Skin epidermis (tissue), 12 donors: ENCODE measurements around the gene INSR.
A peak's percentile ranks its signal among the peaks of the same experiment; 100 is the strongest.

Experiments
- H3K27ac ChIP-seq, 21 experiments: fragments of 200-600 bp; sonication (generic) in 11 of 21; one replicate each; pipeline ENCODE4 v1.5.0; 2020; ENCODE audit warnings: mild to moderate bottlenecking in 3 of 21, inconsistent platforms in 2 of 21, moderate library complexity in 2 of 21
- H3K4me3 ChIP-seq, 7 experiments: fragments of 200-600 bp; sonication (generic) in 2 of 7; one replicate each; pipeline ENCODE4 v1.5.0; 2020; ENCODE audit warnings: inconsistent platforms in 2 of 7, mild to moderate bottlenecking in 2 of 7, moderate library complexity in 1 of 7

The INSR gene

DNA sequence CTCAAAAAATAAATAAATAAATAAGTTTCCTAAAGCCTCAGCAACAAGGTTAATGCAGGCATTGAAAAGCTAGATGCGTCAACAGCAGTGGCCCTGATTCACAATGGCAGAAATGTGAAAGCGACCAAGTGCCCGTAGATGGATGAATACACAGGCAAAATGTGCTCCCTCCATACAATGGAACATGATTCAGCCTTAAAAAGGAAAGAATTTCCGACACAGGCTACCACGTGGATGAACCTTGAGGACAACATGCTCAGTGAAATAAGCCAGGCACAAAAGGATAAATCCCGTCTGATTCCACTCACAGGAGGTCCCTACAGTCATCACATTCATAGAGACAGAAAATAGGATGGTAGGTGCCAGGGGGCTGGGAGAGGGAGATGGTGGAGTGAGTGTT, 31.7 kb downstream of the INSR start:
- no peak overlapping the region for H3K27ac ChIP-seq
- H3K4me3 ChIP-seq, result no peak overlapping the region

DNA sequence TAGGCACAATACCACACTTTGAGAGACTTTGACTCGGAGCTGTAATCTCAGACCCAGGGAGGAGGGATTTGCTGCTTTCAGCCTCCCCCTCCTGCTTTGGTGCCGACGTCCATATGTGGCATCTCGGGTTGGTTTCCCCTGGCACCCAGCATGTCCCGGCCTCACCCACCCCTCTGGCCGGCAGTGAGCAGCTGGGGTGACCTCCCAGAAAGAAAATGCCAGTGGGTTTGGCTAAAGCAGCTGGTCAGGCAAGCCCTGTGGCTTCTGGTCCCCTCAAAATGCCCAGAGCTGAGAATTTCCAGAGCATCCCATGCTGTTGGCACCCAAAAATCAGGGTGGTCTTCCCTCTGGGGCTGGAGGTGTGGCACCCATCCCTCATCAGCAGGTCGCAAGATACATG, 34.1 kb downstream of the INSR start:
- Histone ChIP-seq H3K27ac (no peak overlapping the region), H3K4me3 (no peak overlapping the region)

DNA sequence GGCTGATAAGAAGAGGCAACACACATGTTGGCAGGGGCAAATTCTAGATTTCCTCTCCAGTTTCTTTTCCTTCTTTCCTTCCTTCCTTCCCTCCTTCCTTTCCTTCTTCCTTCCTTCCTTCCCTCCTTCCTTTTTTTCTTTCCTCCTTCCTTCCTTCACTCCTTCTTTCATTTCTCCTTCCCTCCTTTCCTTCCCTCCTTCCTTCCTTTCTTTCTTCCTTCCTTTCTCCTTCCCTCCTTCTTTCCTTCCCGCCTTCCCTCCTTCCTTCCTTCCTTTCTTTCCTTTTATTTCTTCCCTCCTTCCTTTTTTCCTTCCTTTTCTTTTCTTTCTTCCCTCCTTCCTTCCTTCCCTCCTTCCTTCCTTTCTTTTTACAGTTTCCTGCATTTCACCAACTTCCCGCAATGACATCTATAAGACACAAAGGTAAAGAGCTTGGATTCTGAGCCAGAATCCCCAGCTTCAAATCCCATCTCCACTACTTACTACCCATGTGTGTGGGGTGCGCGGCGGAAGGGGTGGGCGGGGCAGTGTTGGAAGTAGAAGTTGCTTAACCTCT, 35.3 kb downstream of the INSR start:
- Histone ChIP-seq H3K27ac (no peak overlapping the region), H3K4me3 (no peak overlapping the region)

GRCh38 chr19:7258041-7258839, 36.0 kb downstream of the INSR start:
- H3K4me3 ChIP-seq, result no peak overlapping the region
- H3K27ac ChIP-seq, result no peak overlapping the region

DNA sequence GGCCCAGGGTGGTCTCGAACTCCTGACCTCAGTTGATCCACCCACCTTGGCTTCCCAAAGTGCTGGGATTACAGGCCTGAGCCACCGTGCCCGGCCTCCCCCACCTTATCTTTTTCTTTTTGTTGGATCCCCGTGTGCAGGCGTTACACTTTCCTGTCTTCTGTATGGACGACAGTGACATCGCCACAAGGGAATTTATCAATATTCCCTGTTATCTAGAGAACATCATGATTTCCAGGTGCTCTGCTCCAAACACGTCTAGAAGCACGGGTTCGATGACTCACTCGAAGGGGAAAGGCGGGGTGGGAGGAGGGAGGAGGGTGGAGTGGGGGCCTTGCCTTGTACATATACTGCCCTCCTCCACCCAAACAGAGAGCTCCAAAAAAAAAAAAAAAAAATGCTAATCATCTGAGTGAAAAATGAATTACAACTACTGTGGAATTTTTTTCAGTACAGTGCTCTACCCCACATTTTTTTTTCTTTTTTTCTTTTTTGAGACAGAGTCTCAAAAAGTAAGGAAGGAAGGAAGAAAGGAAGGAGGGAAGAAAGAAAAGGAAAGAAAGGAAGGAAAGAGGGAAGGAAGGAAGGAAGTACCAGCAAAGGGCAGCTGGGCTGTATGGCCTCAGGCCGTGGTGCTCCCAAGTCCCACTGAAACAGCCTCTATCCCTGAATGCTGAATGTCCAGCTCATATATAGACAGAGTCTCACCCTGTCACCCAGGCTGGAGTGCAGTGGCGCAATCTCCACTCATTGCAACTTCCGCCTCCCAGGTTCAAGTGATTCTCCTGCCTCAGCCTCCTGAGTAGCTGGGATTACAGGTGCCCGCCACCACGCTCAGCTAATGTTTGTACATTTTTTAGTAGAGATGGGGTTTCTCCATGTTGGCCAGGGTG, 36.8 kb downstream of the INSR start:
- Histone ChIP-seq H3K4me3 (no peak overlapping the region), H3K27ac (no peak overlapping the region)

DNA sequence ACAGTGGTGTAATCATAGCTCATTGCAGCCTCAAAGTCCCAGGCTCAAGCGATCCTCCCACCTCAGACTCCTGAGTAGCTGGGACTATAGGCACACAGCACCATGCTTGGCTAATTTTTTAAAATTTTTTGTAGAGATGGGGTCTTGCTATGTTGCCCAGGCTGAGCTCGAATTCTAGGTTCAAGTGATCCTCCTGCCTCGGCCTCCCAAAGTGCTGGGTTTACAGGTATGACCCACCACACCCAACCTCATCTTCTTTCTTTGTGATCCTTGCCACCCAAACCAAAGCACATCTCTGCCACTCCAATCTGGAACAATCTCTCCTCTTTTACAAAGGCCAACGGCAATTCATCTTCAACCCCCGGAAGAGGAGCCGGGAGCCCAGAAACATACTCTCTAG, 38.6 kb downstream of the INSR start:
- H3K27ac ChIP-seq, result peak overlapping the region in 1 of 21 experiments; percentile 3
- H3K4me3 ChIP-seq, result no peak overlapping the region

DNA sequence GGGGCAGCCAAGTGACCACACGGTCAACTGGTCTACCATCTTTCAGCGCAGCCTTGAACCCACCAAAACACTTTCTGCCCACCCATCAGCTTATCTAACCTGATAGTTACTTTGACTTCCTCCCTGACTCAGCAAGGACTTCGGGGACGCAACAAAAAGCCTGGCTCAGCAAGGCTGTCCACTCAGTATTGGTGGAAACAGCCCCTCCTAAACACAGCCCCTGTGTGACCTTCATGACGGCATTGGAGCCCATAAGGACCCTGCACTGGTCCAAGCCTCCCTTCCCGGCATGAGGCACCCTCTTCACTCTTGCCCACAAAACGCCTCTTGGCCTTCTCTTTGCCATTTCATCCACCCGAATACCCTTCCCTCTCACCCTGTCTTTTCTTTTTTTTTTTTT, 39.1 kb downstream of the INSR start:
- H3K4me3 ChIP-seq, result no peak overlapping the region
- peak overlapping the region in 1 of 21 experiments; percentile 3 for H3K27ac ChIP-seq

DNA sequence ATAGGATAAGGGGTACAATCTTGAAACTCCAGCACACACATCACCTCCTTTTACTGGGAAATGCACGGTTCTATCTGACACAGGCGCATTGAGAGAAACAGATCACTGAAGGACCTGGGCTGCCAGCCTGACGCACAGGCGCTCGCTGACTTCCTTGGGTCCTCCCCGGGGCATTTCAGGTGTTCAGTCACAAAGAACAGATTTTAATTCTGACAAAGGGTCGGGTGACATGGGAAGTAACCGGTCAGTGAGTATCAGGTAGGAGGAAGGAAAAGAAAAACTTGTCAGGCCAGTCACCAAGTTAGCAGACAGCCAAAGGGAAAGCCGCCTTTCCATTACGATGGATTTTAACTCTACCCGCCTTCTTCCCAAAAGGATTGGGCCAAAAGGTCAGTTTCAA, 39.6 kb downstream of the INSR start:
- Histone ChIP-seq H3K27ac (peak overlapping the region in 1 of 21 experiments; percentile 3), H3K4me3 (no peak overlapping the region)

GRCh38 chr19:7252364-7252763, 41.9 kb downstream of the INSR start:
- no peak overlapping the region for H3K4me3 ChIP-seq
- no peak overlapping the region for H3K27ac ChIP-seq

DNA sequence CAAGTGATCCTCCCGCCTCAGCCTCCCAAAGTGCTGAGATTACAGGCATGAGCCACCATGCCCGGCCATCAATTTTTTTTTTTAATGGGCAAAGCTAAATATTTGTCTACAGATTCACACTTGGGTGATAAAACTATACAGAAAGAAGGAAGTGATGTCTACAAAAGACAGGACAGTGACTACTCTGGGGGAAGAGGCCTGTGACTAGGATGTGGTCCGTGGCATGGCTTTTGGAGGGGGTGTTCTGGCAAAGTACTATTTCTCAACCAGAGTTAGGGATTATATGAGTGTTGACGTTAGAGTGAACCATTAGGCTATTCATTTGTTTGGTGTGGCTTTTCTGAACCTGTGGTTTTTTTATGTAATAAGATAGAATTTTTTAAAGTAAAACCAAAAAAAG, 42.7 kb downstream of the INSR start:
- no peak overlapping the region for H3K4me3 ChIP-seq
- no peak overlapping the region for H3K27ac ChIP-seq

- no peak overlapping the region for H3K4me3 ChIP-seq
- no peak overlapping the region for H3K27ac ChIP-seq
Measured at GRCh38 chr19:7250951-7251350, 43.3 kb downstream of the INSR start.

DNA sequence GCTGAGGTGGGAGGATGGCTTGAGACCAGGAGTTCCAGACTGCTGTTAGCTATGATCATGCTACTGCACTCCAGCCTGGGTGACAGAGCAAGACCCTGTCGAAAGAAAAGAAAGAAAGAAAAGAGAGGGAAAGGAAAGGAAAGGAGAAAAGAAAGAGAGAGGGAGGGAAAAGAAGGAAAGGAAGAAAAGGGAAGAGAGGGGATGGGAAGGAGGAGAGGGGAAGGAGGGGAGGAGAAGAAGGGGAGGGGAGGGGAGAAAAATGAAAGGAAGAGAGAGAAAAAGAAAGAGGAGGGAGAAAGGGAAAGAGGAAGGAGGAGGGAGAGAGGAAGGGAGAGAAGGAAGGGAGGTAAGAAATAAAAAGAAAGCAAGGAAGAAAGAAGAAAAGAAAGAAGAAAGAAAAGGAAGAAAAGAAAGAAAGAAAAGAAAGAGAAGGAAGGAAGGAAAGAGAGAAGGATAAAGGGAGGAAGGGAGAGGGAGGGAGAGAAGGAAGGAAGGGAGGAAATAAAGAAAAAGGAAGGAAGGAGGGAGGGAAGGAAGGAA, 44.1 kb downstream of the INSR start:
- no peak overlapping the region for H3K27ac ChIP-seq
- no peak overlapping the region for H3K4me3 ChIP-seq

DNA sequence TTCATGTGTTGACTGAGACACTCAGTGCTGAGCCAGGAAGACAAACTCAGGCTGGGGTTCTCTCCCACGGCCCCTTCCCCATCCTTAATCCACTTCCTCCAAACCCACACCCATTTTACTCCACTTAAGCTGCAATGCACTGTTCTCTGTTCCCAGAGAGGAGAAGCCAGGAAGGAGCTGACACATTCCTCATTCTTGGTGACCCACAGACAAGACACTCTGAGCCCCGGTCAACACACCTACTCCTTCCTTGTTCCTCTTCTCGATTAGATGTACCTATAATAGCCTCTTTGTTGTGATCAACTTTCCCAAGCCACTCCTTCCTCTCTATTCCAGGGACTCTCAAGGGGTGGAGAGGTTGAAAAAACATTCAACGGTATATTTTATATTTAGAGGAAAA, 47.1 kb downstream of the INSR start:
- Histone ChIP-seq H3K27ac (no peak overlapping the region), H3K4me3 (no peak overlapping the region)

- no peak overlapping the region for H3K27ac ChIP-seq
- H3K4me3 ChIP-seq, result no peak overlapping the region
Measured at GRCh38 chr19:7246601-7247000, 47.6 kb downstream of the INSR start.

DNA sequence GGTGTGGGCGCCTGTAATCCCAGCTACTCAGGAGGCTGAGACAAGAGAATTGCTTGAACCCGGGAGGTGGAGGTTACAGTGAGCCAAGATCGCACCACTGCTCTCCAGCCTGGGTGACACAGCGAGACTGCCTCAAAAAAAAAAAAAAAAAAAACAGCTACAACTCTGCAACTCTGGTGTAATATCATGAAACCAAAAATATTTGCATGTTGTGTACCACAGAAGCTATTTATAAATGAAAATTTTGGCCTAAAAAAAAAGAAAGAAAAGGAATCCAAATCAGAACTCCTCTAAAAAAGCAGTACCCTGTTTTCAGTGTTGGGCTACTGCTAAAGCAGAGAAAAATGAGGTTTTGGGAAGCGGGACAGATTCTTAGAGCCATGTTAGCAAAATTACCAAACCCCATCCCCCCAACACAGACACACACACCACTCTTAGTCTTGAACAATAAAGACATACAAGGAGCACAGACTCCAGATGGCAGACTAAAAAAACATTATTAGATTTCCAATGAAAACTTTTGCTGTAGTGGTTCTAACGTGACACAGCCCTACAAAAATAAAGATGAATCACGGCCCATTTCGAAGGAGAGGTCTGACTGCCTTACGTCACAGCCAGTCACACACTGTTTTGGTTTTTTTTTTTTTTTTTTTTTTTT, 51.5 kb downstream of the INSR start:
- H3K4me3 ChIP-seq, result no peak overlapping the region
- peak overlapping the region in 6 of 21 experiments; percentile 9 to 79 (median 64) for H3K27ac ChIP-seq

DNA sequence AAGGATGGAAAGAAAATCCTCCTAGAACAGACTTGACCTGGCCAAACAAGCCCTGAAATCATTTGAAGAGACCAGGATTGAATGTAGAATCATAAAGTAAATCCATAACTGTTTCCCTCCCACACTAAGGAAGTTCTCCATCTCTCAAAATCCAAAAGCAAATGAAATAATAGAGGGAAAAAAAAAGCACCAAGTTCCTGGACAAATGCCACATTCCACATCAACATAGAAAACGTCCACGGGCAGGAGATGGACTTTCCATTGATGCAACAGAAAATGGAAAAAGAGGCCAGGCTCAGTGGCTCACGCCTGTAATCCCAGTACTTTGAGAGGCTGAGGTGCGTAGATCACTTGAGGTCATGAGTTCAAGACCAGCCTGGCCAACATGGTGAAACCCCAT, 56.2 kb downstream of the INSR start:
- Histone ChIP-seq H3K4me3 (no peak overlapping the region), H3K27ac (no peak overlapping the region)

DNA sequence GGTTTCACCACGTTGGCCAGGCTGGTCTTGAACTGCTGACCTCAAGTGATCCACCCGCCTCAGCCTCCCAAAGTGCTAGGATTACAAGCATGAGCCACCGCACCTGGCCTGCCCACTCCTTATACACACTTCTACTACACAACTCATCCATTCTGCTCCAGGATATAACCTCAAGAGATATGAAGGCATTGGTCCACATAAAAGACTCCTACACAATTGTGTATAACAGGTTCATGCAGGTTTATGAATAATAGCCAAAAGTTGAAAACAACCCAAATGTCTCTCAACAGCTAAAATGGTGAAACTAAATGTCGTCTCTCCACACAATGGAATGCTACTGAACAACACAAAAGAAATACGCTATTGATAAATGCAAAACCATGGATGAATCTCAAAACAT, 58.1 kb downstream of the INSR start:
- no peak overlapping the region for H3K27ac ChIP-seq

GRCh38 chr19:7230826-7231225, 63.4 kb downstream of the INSR start:
- no peak overlapping the region for H3K4me3 ChIP-seq
- no peak overlapping the region for H3K27ac ChIP-seq

More for the DNA sequence above, 58.1 kb downstream of the INSR start:
- no peak overlapping the region for H3K4me3 ChIP-seq

DNA sequence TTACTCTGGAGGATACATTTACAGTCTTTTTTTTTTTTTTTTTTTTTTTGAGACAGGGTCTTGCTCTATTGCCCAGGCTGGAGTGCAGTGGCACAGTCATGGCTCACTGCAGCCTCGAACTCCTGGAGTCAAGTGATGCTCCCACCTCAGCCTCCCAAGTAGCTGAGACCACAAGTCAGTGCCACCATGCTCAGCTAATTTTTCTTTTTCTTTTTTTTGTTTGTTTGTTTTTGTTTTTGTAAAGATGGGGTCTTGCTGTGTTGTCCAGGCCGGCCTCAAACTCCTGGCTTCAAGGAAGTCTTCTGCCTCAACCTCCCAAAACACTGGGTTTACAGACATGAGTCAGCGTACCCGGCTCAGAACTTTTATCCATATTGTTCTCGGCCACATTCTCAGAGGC, 64.5 kb downstream of the INSR start:
- Histone ChIP-seq H3K27ac (no peak overlapping the region), H3K4me3 (no peak overlapping the region)

GRCh38 chr19:7228935-7229541, 65.2 kb downstream of the INSR start:
- no peak overlapping the region for H3K4me3 ChIP-seq
- H3K27ac ChIP-seq, result no peak overlapping the region
